ENCODE data around the gene AICDA.
"Not testable (repeated sequence)": the region's sequence is repeated elsewhere in the genome, so short reads cannot be mapped to it uniquely, and the experiment has no call there.

The AICDA gene

DNA sequence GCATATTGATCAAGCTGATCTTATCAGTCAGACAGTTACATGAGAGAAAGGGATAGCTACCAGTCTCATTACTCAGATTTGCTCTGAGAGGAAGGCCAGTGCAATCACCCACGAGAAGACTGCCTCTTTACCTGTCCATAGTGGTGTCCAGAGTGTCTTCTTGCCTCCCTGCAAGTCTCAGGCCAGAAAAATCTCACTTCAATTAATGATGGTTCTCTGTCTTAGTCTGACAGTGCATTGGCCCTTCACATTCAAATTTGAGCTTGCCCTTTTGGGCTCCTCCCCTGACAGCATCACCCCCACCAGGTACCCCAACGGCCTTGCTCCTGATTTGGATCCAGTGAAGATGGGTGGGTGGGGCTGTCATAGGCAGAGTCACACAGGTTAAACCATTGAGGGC lies at the start of gene AICDA:
TSS of gene AICDA (minus strand) at position 231 of the 400 bp plus-strand sequence. CDS start at position 139, 92 bp downstream.
- no peak for DNase-seq

DNA sequence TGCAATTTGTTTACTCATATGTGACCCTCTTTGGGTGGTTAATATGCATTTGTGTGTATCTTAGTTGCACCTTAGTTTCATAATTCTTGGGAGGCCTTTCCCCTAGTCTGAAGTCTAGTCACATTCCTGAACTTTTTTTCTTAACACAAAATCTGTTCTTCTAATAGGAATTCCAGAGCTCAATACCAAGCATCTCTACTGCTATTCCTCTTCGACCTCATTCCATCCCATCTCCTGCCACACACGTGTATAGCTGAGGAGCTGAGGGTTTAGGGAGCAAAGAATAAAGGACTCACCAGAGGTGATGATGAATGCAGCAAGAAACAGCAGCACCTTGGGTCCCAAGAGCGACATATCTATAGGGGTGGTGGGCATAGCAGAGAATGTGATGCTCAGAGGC lies 49.1 kb upstream of the AICDA start:
- DNase-seq = no peak

DNA sequence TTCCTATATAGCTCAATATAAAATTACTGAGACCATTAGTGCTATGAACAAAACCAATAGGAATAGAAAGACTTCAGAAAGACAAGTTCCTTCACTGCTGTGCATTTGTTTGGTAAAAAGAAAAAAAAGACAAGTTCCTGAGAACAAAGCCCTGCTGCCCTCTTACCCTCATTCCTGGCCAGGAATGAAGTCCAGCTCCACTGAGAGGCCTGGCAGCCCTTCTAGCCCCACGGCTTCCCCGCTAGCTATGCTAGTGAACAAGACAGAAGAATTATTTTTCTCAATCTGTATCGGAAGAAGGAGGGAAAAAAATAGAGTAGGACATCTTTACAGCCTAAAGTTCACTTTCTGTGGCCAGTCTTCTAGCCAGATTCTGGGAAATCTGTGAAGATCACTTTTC lies 48.4 kb upstream of the AICDA start:
- no peak for DNase-seq

- DNase-seq = no peak
Measured at GRCh38 chr12:8658346-8658745, 45.7 kb upstream of the AICDA start.

- no peak for DNase-seq
Measured at GRCh38 chr12:8655421-8655820, 42.8 kb upstream of the AICDA start.

DNA sequence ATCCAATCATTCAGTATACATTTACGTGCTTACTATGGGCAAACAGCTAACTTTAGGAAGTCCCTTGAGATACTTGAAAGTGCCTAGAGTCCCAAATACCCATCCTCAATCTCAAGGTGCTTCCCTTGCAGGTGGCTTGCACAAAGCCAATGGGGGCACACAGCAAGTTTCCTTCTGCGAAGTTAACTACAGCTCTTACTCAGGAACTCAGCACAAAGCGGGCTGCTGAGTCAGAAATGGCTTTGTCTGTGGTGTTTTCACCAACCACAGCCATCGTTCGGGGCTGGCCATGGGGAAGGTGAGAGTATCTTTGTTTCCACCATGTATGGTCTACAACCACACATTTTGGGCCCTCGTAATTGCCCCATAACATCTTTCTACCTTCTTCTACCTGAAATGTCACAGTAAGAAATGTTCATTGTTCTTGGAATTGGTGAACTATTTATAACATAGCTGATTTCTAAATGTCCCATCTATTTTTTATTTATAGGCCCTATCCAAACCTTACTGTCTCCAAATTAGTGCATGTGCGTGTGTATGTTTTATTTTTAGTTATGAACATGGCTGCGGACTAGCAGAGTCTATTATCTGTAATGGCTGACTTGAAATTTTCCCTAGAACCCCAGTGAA lies 36.0 kb upstream of the AICDA start:
- no peak for DNase-seq

GRCh38 chr12:8647968-8648367 lies 35.3 kb upstream of the AICDA start:
- no peak for DNase-seq

DNA sequence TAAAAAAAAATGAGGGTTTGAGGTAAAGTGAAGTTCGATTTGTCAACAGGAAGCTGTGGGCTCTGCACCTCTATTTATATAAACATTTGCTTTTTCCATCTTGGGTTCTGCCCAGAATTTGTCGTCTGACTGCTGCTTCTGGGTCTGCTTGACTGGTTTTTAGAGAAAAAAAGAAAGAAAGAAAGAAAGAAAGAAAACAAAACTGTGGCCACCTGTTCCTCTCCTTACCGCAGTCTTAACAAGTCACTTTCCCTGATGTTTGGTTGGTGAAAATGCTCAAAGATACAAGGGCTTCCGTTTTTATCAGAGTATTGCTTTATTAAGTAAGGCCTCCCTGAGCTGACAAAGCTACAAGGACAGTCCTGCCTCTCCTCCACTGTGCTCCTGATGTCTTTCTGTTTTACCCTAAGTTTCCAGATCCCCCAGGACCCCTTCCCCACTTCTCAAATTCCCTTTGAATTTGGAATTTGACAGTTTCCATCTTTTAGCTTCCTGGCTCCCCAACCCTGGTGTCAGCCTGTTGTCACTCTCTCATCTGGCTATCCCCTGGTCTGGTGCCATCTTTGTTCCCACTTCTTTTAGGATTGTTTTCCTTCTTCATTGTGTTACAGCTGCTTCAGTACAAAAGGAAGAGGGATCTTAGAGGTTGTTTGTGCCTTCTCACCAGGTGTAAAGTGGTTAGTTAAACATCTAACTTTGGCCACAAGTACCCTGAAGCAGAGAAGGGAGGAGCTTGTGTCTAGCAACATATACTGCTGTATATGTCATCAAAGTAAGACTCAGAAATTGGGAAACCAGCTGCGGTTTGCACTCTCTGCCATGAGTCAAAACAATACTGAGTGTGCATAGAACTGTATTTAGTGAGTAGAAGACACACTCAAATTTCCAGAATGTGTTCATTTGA lies 31.9 kb upstream of the AICDA start:
- no peak for DNase-seq

GRCh38 chr12:8642775-8643174 lies 30.1 kb upstream of the AICDA start:
- no peak for DNase-seq

DNA sequence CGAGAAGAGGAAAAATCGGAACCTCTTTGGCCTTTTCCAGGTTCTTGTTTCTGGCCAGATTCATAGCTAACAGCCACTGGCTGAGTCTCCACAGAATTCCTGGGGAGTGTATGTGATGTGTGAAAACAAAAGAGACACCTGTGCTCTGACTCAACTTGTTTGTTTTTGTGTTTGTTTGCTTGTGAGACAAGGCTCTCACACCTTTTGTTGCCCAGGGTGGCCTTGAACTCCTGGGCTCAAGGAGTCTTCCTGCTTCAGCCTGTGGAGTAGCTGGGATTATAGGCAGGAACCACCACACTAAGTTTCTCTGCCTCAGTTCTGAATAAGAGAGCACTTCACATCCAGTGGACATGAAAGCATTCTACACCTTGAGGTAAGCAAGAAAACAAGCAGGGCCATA lies 27.3 kb upstream of the AICDA start:
- DNase-seq = no peak

DNA sequence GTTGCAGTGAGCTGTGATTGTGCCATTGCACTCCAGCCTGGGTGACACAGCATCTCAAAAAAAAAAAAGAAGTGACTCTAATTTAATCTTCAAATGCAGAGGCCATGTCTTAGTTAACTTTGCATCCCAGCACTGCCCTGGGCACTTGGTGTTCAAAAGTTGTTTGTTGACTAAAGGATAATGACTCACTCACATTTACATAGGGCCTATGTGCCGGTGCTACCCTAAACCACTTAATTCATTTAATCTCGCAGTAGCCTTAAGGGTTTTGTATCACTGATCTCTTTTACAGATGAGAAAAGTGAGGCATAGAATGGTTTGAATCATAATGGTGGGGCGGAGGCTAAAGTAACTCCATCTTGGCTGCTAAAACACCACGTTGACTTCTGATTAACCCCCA lies 26.3 kb upstream of the AICDA start:
- no peak for DNase-seq

DNA sequence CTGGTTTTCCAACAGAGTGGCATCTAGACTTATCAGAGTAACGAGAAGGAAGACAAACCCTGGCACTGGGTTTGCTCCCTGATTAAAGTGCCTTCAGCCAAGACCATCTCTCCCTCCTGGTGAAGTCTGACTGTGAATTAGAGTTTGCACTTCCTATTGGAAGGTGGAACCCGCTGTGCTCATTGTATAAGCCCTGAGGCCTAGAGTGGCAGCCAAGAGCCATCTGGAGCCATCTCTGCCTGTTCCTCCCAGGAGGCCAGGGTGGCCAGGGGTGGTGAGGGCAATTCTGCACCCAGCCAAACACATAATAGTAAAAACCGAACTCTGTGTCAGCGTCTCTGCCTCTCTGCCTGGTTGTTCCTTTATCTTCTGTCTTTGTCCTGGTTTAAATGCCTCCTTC lies 25.0 kb upstream of the AICDA start:
- no peak for DNase-seq

GRCh38 chr12:8637244-8637643 lies 24.6 kb upstream of the AICDA start:
- no peak for DNase-seq

GRCh38 chr12:8636581-8636980 lies 23.9 kb upstream of the AICDA start:
- DNase-seq = no peak

DNA sequence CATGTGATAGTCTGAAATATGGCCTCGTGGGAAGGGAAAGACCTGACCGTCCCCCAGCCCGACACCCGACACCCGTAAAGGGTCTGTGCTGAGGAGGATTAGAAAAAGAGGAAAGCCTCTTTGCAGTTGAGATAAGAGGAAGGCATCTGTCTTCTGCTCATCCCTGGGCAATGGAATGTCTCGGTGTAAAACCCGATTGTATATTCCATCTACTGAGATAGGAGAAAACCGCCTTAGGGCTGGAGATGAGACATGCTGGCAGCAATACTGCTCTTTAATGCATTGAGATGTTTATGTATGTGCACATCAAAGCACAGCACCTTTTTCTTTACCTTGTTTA lies 23.3 kb upstream of the AICDA start:
- DNase-seq = not testable (repeated sequence)

DNA sequence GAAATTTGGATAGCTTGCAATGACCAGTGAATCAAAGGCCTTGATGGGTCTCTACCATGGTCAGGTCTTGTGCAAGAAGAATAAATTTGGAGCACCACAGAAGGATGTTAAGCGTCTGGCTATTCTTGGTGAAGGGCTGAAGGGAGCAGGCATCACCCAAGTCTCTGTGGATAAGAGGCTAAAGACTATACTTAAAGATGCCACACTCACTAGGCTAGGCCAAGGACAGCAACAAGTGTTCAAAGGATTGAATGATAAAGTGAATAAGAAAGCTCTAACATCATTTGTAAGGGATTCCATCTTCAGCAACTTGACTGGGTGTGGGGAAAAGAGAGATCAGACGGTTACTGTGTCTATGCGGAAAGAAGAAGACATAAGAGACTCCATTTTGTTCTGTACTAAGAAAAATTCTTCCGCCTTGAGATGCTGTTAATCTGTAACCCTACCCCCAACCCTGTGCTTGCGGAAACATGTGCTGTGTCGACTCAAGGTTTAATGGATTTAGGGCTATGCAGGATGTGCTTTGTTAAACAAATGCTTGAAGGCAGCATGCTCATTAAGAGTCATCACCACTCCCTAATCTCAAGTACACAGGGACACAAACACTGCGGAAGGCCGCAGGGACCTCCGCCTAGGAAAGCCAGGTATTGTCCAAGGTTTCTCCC lies 22.8 kb upstream of the AICDA start:
- DNase-seq = not testable (repeated sequence)

GRCh38 chr12:8630131-8630530 lies 17.5 kb upstream of the AICDA start:
- no peak for DNase-seq

GRCh38 chr12:8629486-8630033 lies 16.9 kb upstream of the AICDA start:
- DNase-seq = no peak

GRCh38 chr12:8628731-8629130 lies 16.1 kb upstream of the AICDA start:
- DNase-seq = no peak

DNA sequence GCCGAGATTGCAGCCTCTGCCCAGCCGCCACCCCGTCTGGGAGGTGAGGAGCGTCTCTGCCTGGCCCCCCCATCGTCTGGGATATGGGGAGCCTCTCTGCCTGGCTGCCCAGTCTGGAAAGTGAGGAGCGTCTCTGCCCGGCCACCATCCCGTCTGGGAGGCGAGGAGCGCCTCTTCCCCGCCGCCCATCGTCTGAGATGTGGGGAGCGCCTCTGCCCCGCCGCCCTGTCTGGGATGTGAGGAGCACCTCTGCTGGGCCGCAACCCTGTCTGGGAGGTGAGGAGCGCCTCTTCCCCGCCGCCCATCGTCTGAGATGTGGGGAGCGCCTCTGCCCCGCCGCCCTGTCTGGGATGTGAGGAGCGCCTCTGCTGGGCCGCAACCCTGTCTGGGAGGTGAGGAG lies 12.1 kb upstream of the AICDA start:
- not testable (repeated sequence) for DNase-seq

DNA sequence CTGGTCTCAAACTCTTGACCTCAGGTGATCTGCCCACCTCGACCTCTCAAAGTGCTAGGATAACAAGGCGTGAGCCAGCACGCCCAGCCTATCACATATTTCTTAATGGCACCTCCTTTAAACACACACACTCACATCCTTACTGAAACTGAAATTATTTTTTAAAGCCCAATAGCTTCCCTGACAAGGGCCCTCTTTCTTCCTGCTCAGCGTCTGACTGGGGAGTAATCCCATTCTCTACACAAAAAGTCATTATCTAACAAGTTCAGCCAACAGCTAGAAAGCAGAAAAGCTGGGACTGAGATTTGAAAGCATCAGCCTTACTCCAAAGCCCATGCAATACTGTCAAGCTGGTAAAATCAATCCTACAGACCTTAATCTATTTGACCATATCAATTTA lies 10.0 kb upstream of the AICDA start:
- DNase-seq = no peak

GRCh38 chr12:8615206-8615605 lies 2.5 kb upstream of the AICDA start:
- no peak for DNase-seq

DNA sequence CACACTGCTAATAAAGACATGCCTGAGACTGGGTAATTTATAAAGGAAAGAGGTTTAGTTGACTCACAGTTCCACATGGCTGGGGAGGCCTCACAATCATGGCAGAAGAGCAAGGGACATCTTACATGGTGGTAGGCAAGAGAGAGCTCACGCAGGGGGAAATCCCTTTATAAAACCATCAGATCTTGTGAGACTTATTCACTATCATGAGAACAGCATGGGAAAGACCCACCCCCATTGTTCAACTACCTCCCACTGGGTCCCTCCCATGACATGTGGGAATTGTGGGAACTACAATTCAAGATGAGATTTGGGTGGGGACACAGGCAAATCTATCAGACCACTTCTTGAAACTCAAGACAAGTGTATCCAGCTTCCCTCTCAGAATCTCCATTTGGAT lies 1.2 kb upstream of the AICDA start:
- not testable (repeated sequence) for DNase-seq

Measured in NCI-H1105 treated with DMSO at 0.1 percent for 48 hours (cell line).